ENCODE data around the gene NTSR1. TPM values are rescaled to one million over a fixed set of nuclear protein-coding genes. Genes with fewer than 3 reads are reported as not detected.

Gene NTSR1
- total RNA-seq, 1 donor, result under 0.01 TPM

- H3K4me3 ChIP-seq (ENCODE audit: low read depth, low read length), result no peak overlapping the region
- DNase-seq (ENCODE audit: low read depth), result no peak
- no peak for TF ChIP-seq CTCF (IDR thresholded peaks at IDR 0.05; ENCODE audit: insufficient read depth, low read depth, low read length)
Measured at GRCh38 chr20:62710886-62711702, 2.5 kb downstream of the NTSR1 start.

- TF ChIP-seq CTCF (IDR thresholded peaks at IDR 0.05; ENCODE audit: insufficient read depth, low read depth, low read length), result no peak
- DNase-seq (ENCODE audit: low read depth), result peak; percentile 7
- no peak overlapping the region for H3K4me3 ChIP-seq (ENCODE audit: low read depth, low read length)
Measured at GRCh38 chr20:62711703-62712101, 3.1 kb downstream of the NTSR1 start.

- no peak for TF ChIP-seq CTCF (IDR thresholded peaks at IDR 0.05; ENCODE audit: insufficient read depth, low read depth, low read length)
- DNase-seq (ENCODE audit: low read depth), result no peak
Measured at GRCh38 chr20:62712606-62713005, 4.0 kb downstream of the NTSR1 start.

GRCh38 chr20:62714006-62714405 lies 5.4 kb downstream of the NTSR1 start:
- no peak overlapping the region for H3K4me3 ChIP-seq (ENCODE audit: low read depth, low read length)
- no peak for DNase-seq (ENCODE audit: low read depth)
- TF ChIP-seq CTCF (IDR thresholded peaks at IDR 0.05; ENCODE audit: insufficient read depth, low read depth, low read length), result no peak

More at GRCh38 chr20:62712606-62713005, 4.0 kb downstream of the NTSR1 start:
- H3K4me3 ChIP-seq (ENCODE audit: low read depth, low read length), result no peak overlapping the region

- no peak for DNase-seq (ENCODE audit: low read depth)
- TF ChIP-seq CTCF (IDR thresholded peaks at IDR 0.05; ENCODE audit: insufficient read depth, low read depth, low read length), result no peak
- no peak overlapping the region for H3K4me3 ChIP-seq (ENCODE audit: low read depth, low read length)
Measured at GRCh38 chr20:62714799-62715198, 6.2 kb downstream of the NTSR1 start.

GRCh38 chr20:62715201-62715600 lies 6.6 kb downstream of the NTSR1 start:
- no peak overlapping the region for H3K4me3 ChIP-seq (ENCODE audit: low read depth, low read length)
- no peak for TF ChIP-seq CTCF (IDR thresholded peaks at IDR 0.05; ENCODE audit: insufficient read depth, low read depth, low read length)
- DNase-seq (ENCODE audit: low read depth), result no peak
